ENCODE data around the gene EPB41L2. TPM values are rescaled to one million over a fixed set of nuclear protein-coding genes. Genes with fewer than 3 reads are reported as not detected.

EPB41L2 gene
- total RNA-seq, 1 experiment from 2014 or later: 74.8 TPM

DNA sequence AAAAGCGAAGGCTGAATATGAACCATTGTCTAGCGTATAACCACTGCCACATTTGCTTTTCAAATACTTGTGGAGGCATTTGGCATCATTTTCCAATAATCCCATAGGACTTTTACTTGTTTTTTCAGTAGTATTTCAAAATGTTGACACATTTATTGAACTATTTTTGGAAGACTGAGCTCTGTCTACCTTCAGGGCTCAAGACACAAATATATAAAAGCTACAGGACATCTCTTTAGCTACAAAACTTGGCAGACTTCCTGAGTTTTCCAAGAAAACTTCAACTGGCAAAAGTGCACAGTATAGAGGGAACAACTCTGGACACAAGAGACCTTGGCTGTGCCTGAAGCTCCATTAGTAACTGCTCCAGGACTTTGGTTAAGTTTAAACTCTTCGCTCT lies 13.4 kb downstream of the EPB41L2 start:
- BruUV-seq (replicated peaks): no TSS peak
- Histone ChIP-seq H3K36me3 (ENCODE audit: control insufficient read depth in 1 of 2, insufficient read depth in 2 of 2, low read length in 2 of 2) (0 out of 4 replicates have a peak, but pooled peaks cover 0 to 4% of the 10 kb centered on the region in 2 experiments), H3K4me1 (ENCODE audit: control insufficient read depth in 1 of 2, insufficient read depth in 2 of 2, low read length in 2 of 2) (peaks cover 0 to 9% of the 10 kb centered on the region in 2 experiments; a peak in 1 of 4 replicates), H3K9ac (ENCODE audit: low read length) (no peak overlapping the region), H4K20me1 (ENCODE audit: insufficient read depth) (no peaks in the 10 kb centered on the region), H3K79me2 (ENCODE audit: insufficient read depth, low read length) (peaks cover 67% of the 10 kb centered on the region), H3K9me3 (ENCODE audit: control insufficient read depth in 1 of 2, insufficient read depth in 1 of 2, low read depth in 1 of 2, low read length in 2 of 2) (peaks cover 5 to 10% of the 10 kb centered on the region in 2 experiments; a peak in 2 of 4 replicates), H2AFZ (ENCODE audit: low read depth, low read length, poor library complexity, severe bottlenecking) (no peak overlapping the region), H3K27me3 (ENCODE audit: insufficient read depth, low read length) (no peaks in the 10 kb centered on the region), H3K4me2 (ENCODE audit: low read length) (no peak overlapping the region), H3K4me3 (replicated peaks in 1 of 2; ENCODE audit: low read depth in 1 of 2, low read length in 2 of 2) (no peak overlapping the region), H3K9me2 (ENCODE audit: insufficient read depth) (no peaks in the 10 kb centered on the region), H3K27ac (ENCODE audit: low read depth, low read length) (no peak overlapping the region)
- DNase-seq (ENCODE audit: low read depth, low spot score): no peak
- CTCF ChIA-PET: no interaction called here
- no peak for ATAC-seq
- RAD21 ChIA-PET (ENCODE audit: low non-redundant PET in 1 of 2, low total read pairs in 2 of 2, uncharacterized antibody in 2 of 2, unreplicated experiment in 2 of 2): no interaction called here
- intact Hi-C loops (cut with micrococcal nuclease): no loop called here
- POLR2A ChIA-PET: no interaction called here
- no peak for TF ChIP-seq FOSL1 (IDR thresholded peaks at IDR 0.05; ENCODE audit: low read depth)
- no peak for TF ChIP-seq EZH2 (IDR thresholded peaks at IDR 0.05)
- TF ChIP-seq TCF7L2 (IDR thresholded peaks at IDR 0.05; ENCODE audit: borderline replicate concordance, extremely low read depth, insufficient read depth, insufficient read length): no peak
- TF ChIP-seq, protein P1, sequence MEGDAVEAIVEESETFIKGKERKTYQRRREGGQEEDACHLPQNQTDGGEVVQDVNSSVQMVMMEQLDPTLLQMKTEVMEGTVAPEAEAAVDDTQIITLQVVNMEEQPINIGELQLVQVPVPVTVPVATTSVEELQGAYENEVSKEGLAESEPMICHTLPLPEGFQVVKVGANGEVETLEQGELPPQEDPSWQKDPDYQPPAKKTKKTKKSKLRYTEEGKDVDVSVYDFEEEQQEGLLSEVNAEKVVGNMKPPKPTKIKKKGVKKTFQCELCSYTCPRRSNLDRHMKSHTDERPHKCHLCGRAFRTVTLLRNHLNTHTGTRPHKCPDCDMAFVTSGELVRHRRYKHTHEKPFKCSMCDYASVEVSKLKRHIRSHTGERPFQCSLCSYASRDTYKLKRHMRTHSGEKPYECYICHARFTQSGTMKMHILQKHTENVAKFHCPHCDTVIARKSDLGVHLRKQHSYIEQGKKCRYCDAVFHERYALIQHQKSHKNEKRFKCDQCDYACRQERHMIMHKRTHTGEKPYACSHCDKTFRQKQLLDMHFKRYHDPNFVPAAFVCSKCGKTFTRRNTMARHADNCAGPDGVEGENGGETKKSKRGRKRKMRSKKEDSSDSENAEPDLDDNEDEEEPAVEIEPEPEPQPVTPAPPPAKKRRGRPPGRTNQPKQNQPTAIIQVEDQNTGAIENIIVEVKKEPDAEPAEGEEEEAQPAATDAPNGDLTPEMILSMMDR (IDR thresholded peaks at IDR 0.05 in 2 of 3, conservative IDR thresholded peaks at IDR 0.05 in 1 of 3; ENCODE audit: borderline replicate concordance in 1 of 3, insufficient read depth in 1 of 3, low read depth in 2 of 3, low read length in 2 of 3): no peak
- TF ChIP-seq YY1 (IDR thresholded peaks at IDR 0.05; ENCODE audit: extremely low read depth, insufficient replicate concordance, low read depth, low read length): no peak
- TF ChIP-seq JUND (IDR thresholded peaks at IDR 0.05): no peak
- no peak for TF ChIP-seq CBX3 (IDR thresholded peaks at IDR 0.05; ENCODE audit: low read depth)

DNA sequence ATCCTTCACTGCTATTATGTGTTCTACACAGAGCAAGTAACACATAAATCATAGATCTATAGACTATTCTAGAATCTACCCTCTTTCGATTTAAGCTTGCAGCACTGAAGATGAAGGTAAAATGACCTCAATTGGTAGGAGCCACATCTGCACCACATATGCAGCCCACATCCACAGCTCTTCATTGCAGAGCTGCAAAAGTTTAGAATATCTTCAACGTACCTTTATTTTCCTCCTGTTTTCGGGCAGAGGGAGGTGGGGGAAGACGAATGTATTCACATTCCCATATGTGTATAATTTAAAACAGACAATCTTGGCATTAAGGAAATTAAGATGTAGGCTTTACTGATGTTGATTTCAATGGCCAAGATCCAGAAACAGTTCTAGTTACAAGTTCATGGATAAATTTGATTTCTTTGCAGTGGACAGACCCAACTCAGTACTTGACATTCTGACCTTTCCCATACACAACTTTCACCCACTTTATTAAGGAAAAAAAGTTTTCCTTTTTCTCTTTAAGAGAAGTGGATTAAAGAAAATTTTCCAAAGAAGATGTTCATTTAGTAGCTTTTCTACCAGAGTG lies 14.0 kb downstream of the EPB41L2 start:
- Histone ChIP-seq H3K36me3 (ENCODE audit: control insufficient read depth in 1 of 2, insufficient read depth in 2 of 2, low read length in 2 of 2) (0 out of 4 replicates have a peak, but pooled peaks cover 0 to 4% of the 10 kb centered on the region in 2 experiments), H3K27ac (ENCODE audit: low read depth, low read length) (no peak overlapping the region), H3K9me3 (ENCODE audit: control insufficient read depth in 1 of 2, insufficient read depth in 1 of 2, low read depth in 1 of 2, low read length in 2 of 2) (peaks cover 0 to 4% of the 10 kb centered on the region in 2 experiments; a peak in 1 of 4 replicates), H2AFZ (ENCODE audit: low read depth, low read length, poor library complexity, severe bottlenecking) (no peak overlapping the region), H3K4me2 (ENCODE audit: low read length) (no peak overlapping the region), H3K9me2 (ENCODE audit: insufficient read depth) (no peaks in the 10 kb centered on the region), H3K27me3 (ENCODE audit: insufficient read depth, low read length) (no peaks in the 10 kb centered on the region), H4K20me1 (ENCODE audit: insufficient read depth) (no peaks in the 10 kb centered on the region), H3K79me2 (ENCODE audit: insufficient read depth, low read length) (peaks cover 62% of the 10 kb centered on the region), H3K4me1 (ENCODE audit: control insufficient read depth in 1 of 2, insufficient read depth in 2 of 2, low read length in 2 of 2) (peaks cover 0 to 8% of the 10 kb centered on the region in 2 experiments; a peak in 1 of 4 replicates), H3K4me3 (replicated peaks in 1 of 2; ENCODE audit: low read depth in 1 of 2, low read length in 2 of 2) (no peak overlapping the region), H3K9ac (ENCODE audit: low read length) (no peak overlapping the region)
- POLR2A ChIA-PET: no interaction called here
- DNase-seq (ENCODE audit: low read depth, low spot score): no peak
- RAD21 ChIA-PET (ENCODE audit: low non-redundant PET in 1 of 2, low total read pairs in 2 of 2, uncharacterized antibody in 2 of 2, unreplicated experiment in 2 of 2): no interaction called here
- intact Hi-C loops (cut with micrococcal nuclease): no loop called here
- no TSS peak for BruUV-seq (replicated peaks)
- CTCF ChIA-PET: no interaction called here
- ATAC-seq: no peak
- TF ChIP-seq FOSL1 (IDR thresholded peaks at IDR 0.05; ENCODE audit: low read depth) (no peak), TCF7L2 (IDR thresholded peaks at IDR 0.05; ENCODE audit: borderline replicate concordance, extremely low read depth, insufficient read depth, insufficient read length) (no peak), ZNF274 (IDR thresholded peaks at IDR 0.05; ENCODE audit: low read depth, low read length) (no peak), EZH2 (IDR thresholded peaks at IDR 0.05) (no peak), SRF (IDR thresholded peaks at IDR 0.05; ENCODE audit: low read depth) (no peak), ELF1 (IDR thresholded peaks at IDR 0.05; ENCODE audit: borderline replicate concordance, low read depth) (no peak), YY1 (IDR thresholded peaks at IDR 0.05; ENCODE audit: extremely low read depth, insufficient replicate concordance, low read depth, low read length) (no peak)
- TF ChIP-seq, protein P2, sequence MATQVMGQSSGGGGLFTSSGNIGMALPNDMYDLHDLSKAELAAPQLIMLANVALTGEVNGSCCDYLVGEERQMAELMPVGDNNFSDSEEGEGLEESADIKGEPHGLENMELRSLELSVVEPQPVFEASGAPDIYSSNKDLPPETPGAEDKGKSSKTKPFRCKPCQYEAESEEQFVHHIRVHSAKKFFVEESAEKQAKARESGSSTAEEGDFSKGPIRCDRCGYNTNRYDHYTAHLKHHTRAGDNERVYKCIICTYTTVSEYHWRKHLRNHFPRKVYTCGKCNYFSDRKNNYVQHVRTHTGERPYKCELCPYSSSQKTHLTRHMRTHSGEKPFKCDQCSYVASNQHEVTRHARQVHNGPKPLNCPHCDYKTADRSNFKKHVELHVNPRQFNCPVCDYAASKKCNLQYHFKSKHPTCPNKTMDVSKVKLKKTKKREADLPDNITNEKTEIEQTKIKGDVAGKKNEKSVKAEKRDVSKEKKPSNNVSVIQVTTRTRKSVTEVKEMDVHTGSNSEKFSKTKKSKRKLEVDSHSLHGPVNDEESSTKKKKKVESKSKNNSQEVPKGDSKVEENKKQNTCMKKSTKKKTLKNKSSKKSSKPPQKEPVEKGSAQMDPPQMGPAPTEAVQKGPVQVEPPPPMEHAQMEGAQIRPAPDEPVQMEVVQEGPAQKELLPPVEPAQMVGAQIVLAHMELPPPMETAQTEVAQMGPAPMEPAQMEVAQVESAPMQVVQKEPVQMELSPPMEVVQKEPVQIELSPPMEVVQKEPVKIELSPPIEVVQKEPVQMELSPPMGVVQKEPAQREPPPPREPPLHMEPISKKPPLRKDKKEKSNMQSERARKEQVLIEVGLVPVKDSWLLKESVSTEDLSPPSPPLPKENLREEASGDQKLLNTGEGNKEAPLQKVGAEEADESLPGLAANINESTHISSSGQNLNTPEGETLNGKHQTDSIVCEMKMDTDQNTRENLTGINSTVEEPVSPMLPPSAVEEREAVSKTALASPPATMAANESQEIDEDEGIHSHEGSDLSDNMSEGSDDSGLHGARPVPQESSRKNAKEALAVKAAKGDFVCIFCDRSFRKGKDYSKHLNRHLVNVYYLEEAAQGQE (IDR thresholded peaks at IDR 0.05; ENCODE audit: low read depth): no peak
- TF ChIP-seq, protein P3, sequence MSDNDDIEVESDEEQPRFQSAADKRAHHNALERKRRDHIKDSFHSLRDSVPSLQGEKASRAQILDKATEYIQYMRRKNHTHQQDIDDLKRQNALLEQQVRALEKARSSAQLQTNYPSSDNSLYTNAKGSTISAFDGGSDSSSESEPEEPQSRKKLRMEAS (IDR thresholded peaks at IDR 0.05): no peak
